Trophoblast cell (in vitro differentiated cells and primary cell): ENCODE results near the gene PLBD1.

Source experiments
- DNase-seq, 2 donors: peaks; one replicate each; pipeline ENCODE4 v3.0.0-alpha.2; 2016
- H2AFZ ChIP-seq: 2 replicates; pipeline ENCODE4 v1.6.1; 2013; ENCODE audit warnings: low read length, moderate library complexity, mild to moderate bottlenecking; ENCODE audit not compliant: insufficient read depth, poor library complexity
- H2AK5ac ChIP-seq: 2 replicates; pipeline ENCODE4 v1.6.1; 2013; ENCODE audit warnings: mild to moderate bottlenecking, low read length
- H2BK120ac ChIP-seq: 2 replicates; pipeline ENCODE4 v1.6.1; 2013; ENCODE audit warnings: low read length, mild to moderate bottlenecking, moderate library complexity; ENCODE audit not compliant: insufficient read depth, poor library complexity
- H2BK12ac ChIP-seq: 2 replicates; pipeline ENCODE4 v1.6.1; 2013; ENCODE audit warnings: mild to moderate bottlenecking, low read length, moderate library complexity
- H2BK5ac ChIP-seq: 2 replicates; pipeline ENCODE4 v1.6.1; 2013; ENCODE audit warnings: low read length, low read depth, moderate library complexity, mild to moderate bottlenecking; ENCODE audit not compliant: poor library complexity
- H3K14ac ChIP-seq: 2 replicates; pipeline ENCODE4 v1.6.1; 2013; ENCODE audit warnings: mild to moderate bottlenecking, low read length
- H3K18ac ChIP-seq: 2 replicates; pipeline ENCODE4 v1.6.1; 2013; ENCODE audit warnings: mild to moderate bottlenecking, low read length
- H3K23ac ChIP-seq: 2 replicates; pipeline ENCODE4 v1.6.1; 2013; ENCODE audit warnings: low read length
- H3K27ac ChIP-seq: 2 replicates; pipeline ENCODE4 v1.5.1; 2013; ENCODE audit warnings: low read depth, mild to moderate bottlenecking, inconsistent platforms, low read length, moderate library complexity
- H3K27me3 ChIP-seq: 2 replicates; pipeline ENCODE4 v1.6.1; 2013; ENCODE audit warnings: inconsistent platforms, mild to moderate bottlenecking, low read length, moderate library complexity; ENCODE audit not compliant: insufficient read depth
- H3K36me3 ChIP-seq, 2 experiments: 1 replicate in 1 of 2; 2 replicates in 1 of 2; pipeline ENCODE4 v1.6.1; 2013; ENCODE audit warnings: low read length in 2 of 2, mild to moderate bottlenecking in 2 of 2, moderate library complexity in 1 of 2; ENCODE audit not compliant: insufficient read depth in 2 of 2, control insufficient read depth in 1 of 2
- H3K4ac ChIP-seq: 2 replicates; pipeline ENCODE4 v1.6.1; 2013; ENCODE audit warnings: low read depth, mild to moderate bottlenecking, low read length, moderate library complexity
- H3K4me1 ChIP-seq, 2 experiments: 1 replicate in 1 of 2; 2 replicates in 1 of 2; pipeline ENCODE4 v1.6.1; 2013; ENCODE audit warnings: low read length in 2 of 2, mild to moderate bottlenecking in 2 of 2, moderate library complexity in 1 of 2; ENCODE audit not compliant: insufficient read depth in 2 of 2, control insufficient read depth in 1 of 2
- H3K4me2 ChIP-seq: 2 replicates; pipeline ENCODE4 v1.6.1; 2013; ENCODE audit warnings: inconsistent platforms, mild to moderate bottlenecking, low read length, moderate library complexity
- H3K4me3 ChIP-seq: 2 replicates; pipeline ENCODE4 v1.5.1; 2013; ENCODE audit warnings: mild to moderate bottlenecking, low read depth, low read length, inconsistent platforms
- H3K79me1 ChIP-seq: one replicate; pipeline ENCODE4 v1.6.1; 2013; ENCODE audit warnings: low read length
- H3K79me2 ChIP-seq: 2 replicates; pipeline ENCODE4 v1.6.1; 2013; ENCODE audit warnings: low read length, mild to moderate bottlenecking; ENCODE audit not compliant: control insufficient read depth, insufficient read depth, poor library complexity
- H3K9ac ChIP-seq: 2 replicates; pipeline ENCODE4 v1.6.1; 2013; ENCODE audit warnings: mild to moderate bottlenecking, low read length
- H3K9me3 ChIP-seq: 2 replicates; pipeline ENCODE4 v1.6.1; 2013; ENCODE audit warnings: low read depth, mild to moderate bottlenecking, control low read depth, inconsistent platforms, low read length; ENCODE audit not compliant: insufficient read depth
- H4K12ac ChIP-seq: 2 replicates; pipeline ENCODE4 v1.6.1; 2013; ENCODE audit warnings: low read depth, mild to moderate bottlenecking, low read length, moderate library complexity
- H4K8ac ChIP-seq: 2 replicates; pipeline ENCODE4 v1.6.1; 2013; ENCODE audit warnings: low read depth, mild to moderate bottlenecking, low read length, moderate library complexity
- H4K91ac ChIP-seq: one replicate; pipeline ENCODE4 v1.6.1; 2013; ENCODE audit warnings: low read depth, mild to moderate bottlenecking, low read length, moderate library complexity
- WGBS: extraction: QIAGEN DNeasy Blood & Tissue Kit; methylation state at CpG from one replicate; pipeline ENCODE4 v1.1.7; 2013; ENCODE audit warnings: missing lambda C conversion rate; ENCODE audit not compliant: insufficient read length, insufficient coverage; ENCODE audit errors: extremely low coverage; 5-methylcytosine and 5-hydroxymethylcytosine counted together

Gene PLBD1

GRCh38 chr12:14570231-14570630, 2.5 kb upstream of the PLBD1 start:
- Histone ChIP-seq H3K27me3 (no peaks in the 10 kb centered on the region), H3K4me1 (peaks cover 3 to 7% of the 10 kb centered on the region in 2 experiments), H3K79me1 (peaks cover 4% of the 10 kb centered on the region), H2AFZ (no peak overlapping the region), H3K4ac (no peak overlapping the region), H4K8ac (no peak overlapping the region), H2BK5ac (no peak overlapping the region), H3K79me2 (no peaks in the 10 kb centered on the region), H3K14ac (no peak overlapping the region), H3K27ac (no peak overlapping the region), H4K12ac (no peak overlapping the region), H2AK5ac (no peak overlapping the region), H3K36me3 (no peaks in the 10 kb centered on the region), H4K91ac (no peak overlapping the region), H3K4me3 (no peak overlapping the region), H2BK12ac (no peak overlapping the region), H2BK120ac (no peak overlapping the region), H3K9ac (no peak overlapping the region), H3K18ac (no peak overlapping the region), H3K23ac (no peak overlapping the region), H3K4me2 (no peak overlapping the region), H3K9me3 (no peaks in the 10 kb centered on the region)
- WGBS, result no CpG with 5 or more reads among the region's 1 CpG
- DNase-seq, result no peak

- Histone ChIP-seq H2BK12ac (no peak overlapping the region), H3K79me1 (peaks cover 4% of the 10 kb centered on the region), H3K4me2 (no peak overlapping the region), H3K27me3 (no peaks in the 10 kb centered on the region), H3K27ac (no peak overlapping the region), H4K12ac (no peak overlapping the region), H2BK5ac (no peak overlapping the region), H3K36me3 (no peaks in the 10 kb centered on the region), H3K23ac (no peak overlapping the region), H2BK120ac (no peak overlapping the region), H3K14ac (no peak overlapping the region), H2AFZ (no peak overlapping the region), H3K18ac (no peak overlapping the region), H3K4me1 (peaks cover 6 to 7% of the 10 kb centered on the region in 2 experiments), H4K91ac (no peak overlapping the region), H3K4me3 (no peak overlapping the region), H3K9ac (no peak overlapping the region), H3K4ac (no peak overlapping the region), H3K79me2 (no peaks in the 10 kb centered on the region), H2AK5ac (no peak overlapping the region), H4K8ac (no peak overlapping the region), H3K9me3 (no peaks in the 10 kb centered on the region)
- WGBS, result no CpG with 5 or more reads among the region's 2 CpGs
- peak; percentile 40 to 72 for DNase-seq
These were observed 3.2 kb downstream of the PLBD1 start for GRCh38 chr12:14564336-14564959.

- no peaks in the 10 kb centered on the region for H3K36me3 ChIP-seq
- H3K9me3 ChIP-seq, result no peaks in the 10 kb centered on the region
- H2BK120ac ChIP-seq, result no peak overlapping the region
- no peak overlapping the region for H3K4me3 ChIP-seq
- H3K23ac ChIP-seq, result no peak overlapping the region
- H2AK5ac ChIP-seq, result no peak overlapping the region
- H3K79me2 ChIP-seq, result no peaks in the 10 kb centered on the region
- H2BK12ac ChIP-seq, result no peak overlapping the region
- no peak overlapping the region for H3K4ac ChIP-seq
- no peak overlapping the region for H4K8ac ChIP-seq
- H3K79me1 ChIP-seq, result peaks cover 4% of the 10 kb centered on the region
- no peak overlapping the region for H2AFZ ChIP-seq
- H3K18ac ChIP-seq, result no peak overlapping the region
- H4K91ac ChIP-seq, result no peak overlapping the region
- H3K4me2 ChIP-seq, result no peak overlapping the region
- no peak overlapping the region for H3K9ac ChIP-seq
- H3K4me1 ChIP-seq, result peaks cover 5 to 6% of the 10 kb centered on the region in 2 experiments
- WGBS, result no CpG with 5 or more reads among the region's 4 CpGs
- no peak overlapping the region for H3K27ac ChIP-seq
- H4K12ac ChIP-seq, result no peak overlapping the region
- H2BK5ac ChIP-seq, result no peak overlapping the region
- no peaks in the 10 kb centered on the region for H3K27me3 ChIP-seq
- H3K14ac ChIP-seq, result no peak overlapping the region
- DNase-seq, result no peak
These were observed 4.6 kb downstream of the PLBD1 start for GRCh38 chr12:14563046-14563445.

GRCh38 chr12:14562279-14562678, 5.4 kb downstream of the PLBD1 start:
- Histone ChIP-seq H3K4ac (no peak overlapping the region), H3K79me1 (no peaks in the 10 kb centered on the region), H3K9me3 (no peaks in the 10 kb centered on the region), H3K27ac (no peak overlapping the region), H4K12ac (no peak overlapping the region), H3K9ac (no peak overlapping the region), H4K8ac (no peak overlapping the region), H2BK120ac (no peak overlapping the region), H3K79me2 (no peaks in the 10 kb centered on the region), H4K91ac (no peak overlapping the region), H2BK12ac (no peak overlapping the region), H3K4me3 (no peak overlapping the region), H3K4me2 (no peak overlapping the region), H3K36me3 (no peaks in the 10 kb centered on the region), H3K27me3 (no peaks in the 10 kb centered on the region), H3K18ac (no peak overlapping the region), H2AFZ (no peak overlapping the region), H3K4me1 (peaks cover 3% of the 10 kb centered on the region in 2 experiments), H2AK5ac (no peak overlapping the region), H3K14ac (no peak overlapping the region), H2BK5ac (no peak overlapping the region), H3K23ac (no peak overlapping the region)
- DNase-seq, result no peak
- WGBS, result no CpG with 5 or more reads among the region's 6 CpGs
